GM19238 (cell line): ENCODE measurements around the gene WASF3.
"Not testable (repeated sequence)": the region's sequence is repeated elsewhere in the genome, so short reads cannot be mapped to it uniquely, and the experiment has no call there.

Source experiments
- DNase-seq: peaks from one replicate; pipeline ENCODE4 v3.0.0; 2011; ENCODE audit warnings: low spot score; ENCODE audit not compliant: insufficient read length

WASF3 gene

GRCh38 chr13:26624572-26624971 lies 67.1 kb downstream of the WASF3 start:
- no peak for DNase-seq

- no peak for DNase-seq
These were observed 68.8 kb downstream of the WASF3 start for GRCh38 chr13:26626271-26626670.

DNA sequence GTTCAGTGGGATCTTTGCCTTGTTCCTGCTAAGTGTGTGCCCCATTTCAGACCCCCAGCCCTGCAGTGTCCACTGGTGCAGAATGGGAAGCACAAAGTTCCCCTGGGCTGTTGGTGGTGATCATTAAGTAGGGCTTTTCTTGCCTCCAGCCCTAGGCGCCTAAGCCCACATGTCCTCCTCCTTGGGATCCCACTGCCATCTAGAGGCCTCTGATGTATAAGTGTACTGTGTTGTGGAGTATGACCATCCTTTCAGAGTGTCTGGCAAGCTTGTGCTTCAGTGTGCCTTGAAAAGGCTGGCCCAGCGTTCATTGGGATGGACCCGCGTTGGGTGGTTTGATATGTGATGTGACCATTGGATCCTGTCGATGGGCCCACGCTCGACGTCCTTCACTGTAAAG lies 71.2 kb downstream of the WASF3 start:
- no peak for DNase-seq

DNA sequence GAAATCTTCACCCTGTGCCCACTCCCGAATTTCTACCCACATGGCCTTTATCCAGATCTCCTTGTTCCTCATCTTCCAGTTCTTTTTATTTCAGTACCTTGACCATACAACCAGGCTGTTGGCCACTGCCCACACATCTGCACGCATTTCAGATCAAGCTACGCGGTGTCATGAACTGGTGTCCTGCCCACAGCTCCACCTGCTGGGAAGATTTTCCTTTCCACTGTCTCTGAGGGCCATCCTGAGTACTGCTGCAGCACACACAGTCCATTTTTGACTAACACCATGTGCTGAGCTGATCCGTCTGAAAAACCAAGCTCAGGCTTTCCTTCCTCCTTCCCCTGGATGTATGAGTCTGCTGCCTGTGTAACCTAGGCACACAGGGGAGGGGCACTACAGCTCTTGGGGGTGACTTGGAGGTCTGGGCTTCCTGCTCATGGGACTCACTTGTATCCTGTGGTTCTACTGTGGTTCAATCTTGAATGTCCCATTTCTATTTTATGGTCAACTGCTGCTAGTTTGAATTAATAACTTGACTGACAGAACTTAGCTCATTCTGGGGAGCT lies 71.9 kb downstream of the WASF3 start:
- DNase-seq = no peak

- not testable (repeated sequence) for DNase-seq
These were observed 78.2 kb downstream of the WASF3 start for GRCh38 chr13:26635634-26636033.

GRCh38 chr13:26636073-26636472 lies 78.6 kb downstream of the WASF3 start:
- DNase-seq = not testable (repeated sequence)

GRCh38 chr13:26646603-26647002 lies 89.1 kb downstream of the WASF3 start:
- DNase-seq = no peak

- no peak for DNase-seq
These were observed 93.8 kb downstream of the WASF3 start for GRCh38 chr13:26651234-26651633.

DNA sequence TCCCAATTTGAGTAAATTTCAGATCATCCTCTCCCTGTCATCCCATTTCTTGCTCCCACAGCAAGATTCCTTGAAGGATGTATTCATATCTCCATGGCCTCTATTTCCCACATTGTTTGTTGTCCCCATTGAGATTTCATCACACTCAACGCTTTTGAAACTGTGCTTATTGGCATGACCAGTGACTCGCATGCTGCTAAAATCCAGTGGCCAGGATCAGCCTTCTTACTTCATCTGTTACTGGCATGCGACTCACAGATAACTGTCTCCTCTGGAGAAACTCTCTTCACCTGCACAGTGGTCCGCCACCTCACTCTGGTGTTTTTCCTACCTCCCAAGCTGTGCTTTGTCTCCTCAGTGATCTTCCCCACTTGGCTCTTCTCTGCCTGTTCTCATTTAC lies 95.8 kb downstream of the WASF3 start:
- DNase-seq = no peak

DNA sequence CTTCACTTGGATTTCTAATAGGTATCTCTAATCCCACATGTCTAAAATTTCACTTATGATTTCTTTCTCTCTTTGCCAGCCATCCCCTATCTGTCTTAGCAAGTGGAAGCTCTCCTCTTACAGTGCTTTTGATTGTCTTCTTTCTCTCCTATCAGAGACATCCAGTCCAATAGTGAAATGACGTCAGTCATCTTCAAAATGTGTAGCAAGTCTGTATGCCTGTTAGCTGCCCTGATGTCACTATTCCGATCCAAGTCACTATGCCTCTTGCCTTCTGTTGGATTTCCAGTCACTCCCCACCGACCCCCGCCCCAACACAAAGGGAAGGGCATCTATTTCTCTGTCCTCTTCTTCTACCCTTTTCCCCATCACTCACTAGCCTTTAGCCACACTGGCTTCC lies 96.4 kb downstream of the WASF3 start:
- no peak for DNase-seq

DNA sequence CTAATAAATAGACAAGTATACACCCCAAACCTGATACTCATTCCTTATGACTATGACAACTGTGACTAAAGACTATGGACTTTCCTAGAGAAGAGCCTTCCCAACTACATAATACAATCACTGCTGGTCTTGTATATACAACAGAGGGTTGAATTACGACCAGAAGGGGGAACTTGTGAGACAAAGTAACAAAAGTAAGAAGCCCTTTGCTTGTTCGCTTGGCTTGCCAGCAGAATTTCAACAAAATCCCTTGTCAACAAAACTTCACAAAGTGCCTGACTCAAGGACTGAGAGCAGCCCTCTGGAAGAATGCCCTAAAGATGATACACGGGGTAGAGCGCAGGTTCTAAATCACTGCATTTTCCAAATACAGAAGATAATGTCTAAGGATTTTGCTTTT lies 99.4 kb downstream of the WASF3 start:
- no peak for DNase-seq

GRCh38 chr13:26658448-26659385 lies 101.2 kb downstream of the WASF3 start:
- no peak for DNase-seq

- DNase-seq = no peak
These were observed 102.7 kb downstream of the WASF3 start for GRCh38 chr13:26660185-26660584.

GRCh38 chr13:26660766-26661165 lies 103.3 kb downstream of the WASF3 start:
- DNase-seq = no peak

DNA sequence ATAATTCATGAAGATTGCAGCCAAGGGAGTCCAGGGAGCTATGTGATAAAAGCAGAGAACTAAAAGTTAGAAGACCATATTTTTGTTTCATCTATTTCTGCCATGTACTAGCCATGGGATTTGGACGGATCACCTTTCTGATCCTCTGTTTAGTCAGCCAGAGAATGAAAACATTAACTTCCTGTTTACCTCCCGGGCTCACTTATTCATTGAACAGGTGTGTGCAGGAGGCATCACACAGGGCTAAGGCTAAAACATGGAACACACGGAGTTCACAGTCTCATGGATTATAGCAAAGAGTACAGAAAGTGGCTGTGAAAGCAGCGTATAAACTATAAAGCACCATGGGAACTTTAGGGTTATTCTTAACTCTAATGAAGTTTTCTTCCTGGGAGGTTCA lies 106.3 kb downstream of the WASF3 start:
- no peak for DNase-seq

DNA sequence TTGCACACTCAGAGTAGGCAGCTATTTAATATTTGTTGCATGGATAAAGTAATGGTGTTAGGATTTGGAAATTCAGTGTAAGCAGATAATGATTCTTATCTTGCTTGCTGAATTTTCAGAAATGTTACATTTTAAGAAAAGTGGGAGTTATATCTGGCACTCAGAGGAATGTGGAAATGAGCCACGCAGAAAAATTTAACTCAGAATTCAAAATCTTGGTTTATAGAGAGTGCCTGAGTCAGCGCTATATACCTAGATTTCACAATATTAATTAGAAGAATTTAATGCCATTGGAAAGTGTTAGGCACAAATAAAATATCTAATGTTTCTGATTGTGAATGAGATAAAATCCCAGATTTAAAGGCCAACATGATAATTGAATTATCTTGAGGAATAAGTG lies 106.8 kb downstream of the WASF3 start:
- DNase-seq = no peak

DNA sequence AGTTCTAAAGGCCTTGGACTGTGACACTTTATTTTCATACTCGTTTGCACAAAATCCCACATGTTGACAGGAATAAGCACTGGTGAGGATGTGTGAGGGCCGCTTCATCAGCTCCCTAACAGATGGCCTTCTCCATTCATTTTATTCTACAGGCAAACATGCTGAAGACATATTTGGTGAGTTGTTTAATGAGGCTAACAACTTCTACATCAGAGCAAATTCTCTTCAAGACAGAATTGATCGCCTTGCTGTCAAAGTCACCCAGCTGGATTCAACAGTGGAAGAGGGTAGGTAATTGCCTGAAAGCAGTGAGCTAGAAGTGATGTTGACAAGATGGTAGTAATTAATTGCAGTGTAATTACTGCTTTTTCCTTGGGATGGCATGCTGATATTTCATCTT lies 107.4 kb downstream of the WASF3 start:
- DNase-seq = no peak

DNA sequence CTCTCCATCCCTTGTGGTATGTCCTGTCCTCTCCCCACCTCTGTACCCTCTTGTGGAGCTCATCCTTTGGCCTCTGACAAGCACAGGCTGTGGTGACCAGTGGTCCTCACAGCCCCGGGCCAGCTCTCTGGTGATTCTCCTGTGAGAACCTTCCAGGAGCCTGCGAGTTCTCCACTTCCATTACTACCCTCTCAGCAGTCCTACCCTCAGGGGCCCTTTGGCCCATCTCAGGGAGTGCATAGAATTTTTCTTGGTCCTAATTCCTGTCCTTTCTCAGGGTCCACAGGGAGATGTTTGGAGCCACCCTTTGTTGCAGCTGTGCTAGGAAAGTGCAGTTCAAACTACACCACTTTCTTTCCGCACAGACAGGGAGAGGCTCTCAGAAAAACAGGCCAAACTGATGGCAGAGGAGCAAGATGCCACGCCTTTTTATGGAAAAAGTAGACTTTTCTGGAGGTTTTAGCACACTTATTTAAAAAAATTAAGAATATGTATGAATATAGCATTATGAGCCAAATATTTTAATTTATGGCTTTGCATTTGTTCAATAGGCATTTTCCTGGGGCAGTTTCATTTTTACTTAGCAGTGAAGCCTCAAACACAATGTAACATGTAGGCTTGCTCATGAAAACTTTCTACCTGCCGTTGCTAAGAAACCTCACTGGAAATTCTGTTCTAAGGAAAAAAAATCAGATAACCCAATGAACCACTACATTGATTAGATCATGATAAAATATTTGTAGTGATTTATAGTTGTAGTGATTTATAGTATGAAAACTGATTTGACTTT lies 111.1 kb downstream of the WASF3 start:
- no peak for DNase-seq

- no peak for DNase-seq
These were observed 116.4 kb downstream of the WASF3 start for GRCh38 chr13:26673890-26674289.

GRCh38 chr13:26677156-26677555 lies 119.7 kb downstream of the WASF3 start:
- no peak for DNase-seq

GRCh38 chr13:26678330-26678729 lies 120.8 kb downstream of the WASF3 start:
- no peak for DNase-seq

DNA sequence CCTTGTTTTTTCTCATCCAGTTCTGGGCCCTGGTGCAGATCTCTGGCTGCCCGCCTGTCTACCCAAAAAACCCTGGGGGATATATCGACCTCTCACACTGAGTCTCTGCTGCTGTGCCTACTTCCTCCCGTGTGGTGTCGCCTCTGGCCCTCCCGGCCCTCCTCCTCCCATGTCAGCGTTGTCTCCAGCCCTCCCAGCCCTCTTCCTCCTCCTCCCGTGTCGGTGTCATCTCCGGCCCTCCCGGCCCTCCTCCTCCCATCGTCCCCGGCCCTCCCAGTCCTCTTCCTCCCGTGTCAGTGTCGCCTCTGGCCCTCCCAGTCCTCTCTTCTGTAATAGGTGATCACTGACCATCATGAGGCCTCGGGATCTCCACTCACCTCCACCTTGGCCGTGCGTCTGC lies 121.3 kb downstream of the WASF3 start:
- no peak for DNase-seq
